Activated naive CD8-positive, alpha-beta T cell treated with anti-CD3 and anti-CD28 coated beads for 36 hours (primary cell): ENCODE results near the gene EXOC3L4. TPM values are rescaled to one million over a fixed set of nuclear protein-coding genes. Genes with fewer than 3 reads are reported as not detected.
A peak's percentile ranks its signal among the peaks of the same experiment; 100 is the strongest.
"Not testable (repeated sequence)": the region's sequence is repeated elsewhere in the genome, so short reads cannot be mapped to it uniquely, and the experiment has no call there.

Experiments
- DNase-seq: peaks from one replicate; pipeline ENCODE4 v3.0.0; 2021
- H3K27ac Mint-ChIP-seq: one replicate; pipeline ENCODE4 v1.8.0; 2022; ENCODE audit warnings: mild to moderate bottlenecking, moderate library complexity, mixed read lengths
- H3K27me3 Mint-ChIP-seq: one replicate; pipeline ENCODE4 v1.8.0; 2022; ENCODE audit warnings: mild to moderate bottlenecking, mixed read lengths
- H3K36me3 Mint-ChIP-seq: one replicate; pipeline ENCODE4 v1.8.0; 2021; ENCODE audit warnings: mild to moderate bottlenecking, mixed read lengths
- H3K4me1 Mint-ChIP-seq: one replicate; pipeline ENCODE4 v1.8.0; 2021; ENCODE audit warnings: mixed read lengths
- H3K4me3 Mint-ChIP-seq: one replicate; pipeline ENCODE4 v1.8.0; 2022; ENCODE audit warnings: mild to moderate bottlenecking, moderate library complexity, mixed read lengths
- H3K9me3 Mint-ChIP-seq: one replicate; pipeline ENCODE4 v1.8.0; 2022; ENCODE audit warnings: mixed read lengths
- total RNA-seq, 2 experiments: library from RNA; stranded (reverse); gene quantifications; one replicate each; pipeline ENCODE4 v1.2.3, GENCODE V29; 2021

Gene EXOC3L4
- total RNA-seq, result not detected

DNA sequence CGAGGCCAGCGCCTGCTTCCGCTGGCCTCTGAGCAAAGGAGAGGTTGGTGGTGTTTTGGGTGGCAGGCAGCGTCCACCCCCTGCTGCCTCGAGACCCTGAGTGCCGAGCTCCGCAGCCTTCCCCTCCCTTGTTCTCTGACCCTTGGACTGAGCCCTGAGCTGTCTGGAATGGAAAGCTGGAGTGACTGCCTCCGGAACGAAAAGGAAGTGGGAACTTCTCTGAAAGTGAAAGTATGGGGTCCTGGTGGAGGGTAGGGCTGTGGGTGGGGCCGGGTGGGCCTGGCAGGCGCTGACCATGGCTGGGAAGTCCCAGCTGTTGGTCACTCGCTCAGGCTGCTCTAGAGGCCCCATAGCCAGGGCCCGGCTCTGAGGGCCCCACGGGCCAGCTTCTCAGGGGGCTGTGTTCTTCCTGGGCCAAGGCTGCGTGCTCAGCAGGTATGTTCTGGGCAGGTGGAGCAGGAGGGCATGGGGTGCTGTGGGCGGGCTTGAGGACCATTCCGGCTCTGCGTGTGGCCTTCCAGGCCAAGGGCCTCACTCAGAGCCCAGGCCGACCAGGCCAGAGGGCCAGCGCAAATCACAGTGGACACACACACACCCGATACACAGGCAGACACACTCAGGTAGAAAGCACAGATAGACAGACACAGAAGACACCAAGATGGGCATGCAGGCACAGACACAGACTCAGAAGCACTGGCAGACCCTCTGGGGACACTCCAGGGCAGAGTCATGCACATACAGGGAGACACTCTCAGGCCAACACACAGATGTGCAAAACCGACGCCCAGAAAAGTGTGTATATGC, at the start of gene EXOC3L4:
TSS of gene EXOC3L4 (plus strand) at position 320 of the 804 bp plus-strand sequence. CDS start 5,495 bp downstream, outside the sequence.
- no peaks in the 10 kb centered on the region for H3K9me3 Mint-ChIP-seq
- no peak within 1 kb of the TSS for H3K4me3 Mint-ChIP-seq
- peaks cover 8% of the 10 kb centered on the region for H3K4me1 Mint-ChIP-seq
- no peaks in the 10 kb centered on the region for H3K36me3 Mint-ChIP-seq
- no peak within 1 kb of the TSS for H3K27ac Mint-ChIP-seq
- no peak for DNase-seq
- H3K27me3 Mint-ChIP-seq, result no peaks in the 10 kb centered on the region

DNA sequence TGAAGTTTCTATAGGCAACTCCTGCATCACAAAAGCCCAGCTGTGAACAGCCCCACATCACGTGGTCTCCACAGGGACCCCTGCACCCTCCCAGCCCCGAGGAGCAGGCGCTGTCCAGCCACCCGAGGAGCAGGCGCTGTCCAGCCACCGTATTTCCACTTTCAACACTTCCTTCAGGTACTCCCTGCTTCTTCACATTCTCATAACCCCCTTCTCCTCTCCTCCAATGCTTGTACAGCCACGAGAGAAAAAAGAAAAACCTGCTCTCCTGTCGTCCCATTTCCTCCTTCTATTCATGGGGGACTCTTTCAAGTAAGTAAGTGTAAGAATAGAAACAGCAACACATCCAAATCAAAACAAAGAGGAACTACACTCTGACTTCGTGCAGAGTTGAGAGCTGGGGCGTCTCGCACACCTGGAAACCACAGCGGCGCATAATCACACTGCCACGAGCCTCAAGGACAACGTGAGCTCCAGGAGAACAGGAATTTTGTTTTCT, 49.1 kb upstream of the EXOC3L4 start:
- Mint-ChIP-seq H3K27ac (no peak overlapping the region), H3K9me3 (peaks cover 3% of the 10 kb centered on the region), H3K36me3 (no peaks in the 10 kb centered on the region), H3K4me3 (peak overlapping the region; percentile 38), H3K4me1 (peaks cover 6% of the 10 kb centered on the region), H3K27me3 (peaks cover 8% of the 10 kb centered on the region)
- DNase-seq, result no peak

DNA sequence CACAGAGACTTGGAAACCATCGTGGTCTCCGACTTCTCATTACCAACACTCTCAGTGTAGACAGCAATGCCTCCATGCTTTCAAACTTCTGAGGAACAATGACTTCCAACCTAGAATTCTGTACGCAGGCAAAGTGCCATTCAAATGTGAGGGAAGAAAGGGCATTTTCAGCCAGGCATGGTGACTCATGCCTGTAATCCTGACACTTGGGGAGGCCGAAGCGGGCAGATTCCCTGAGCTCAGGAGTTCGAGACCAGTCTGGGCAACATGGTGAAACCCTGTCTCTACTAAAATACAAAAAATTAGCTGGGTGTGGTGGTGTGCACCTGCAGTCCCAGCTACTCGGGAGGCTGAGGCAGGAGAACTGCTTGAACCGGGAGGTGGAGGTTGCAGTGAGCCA, 47.1 kb upstream of the EXOC3L4 start:
- not testable (repeated sequence) for H3K27ac Mint-ChIP-seq, H3K9me3 Mint-ChIP-seq, H3K36me3 Mint-ChIP-seq, H3K4me1 Mint-ChIP-seq, DNase-seq, H3K4me3 Mint-ChIP-seq
- H3K27me3 Mint-ChIP-seq, result peaks cover 11% of the 10 kb centered on the region

DNA sequence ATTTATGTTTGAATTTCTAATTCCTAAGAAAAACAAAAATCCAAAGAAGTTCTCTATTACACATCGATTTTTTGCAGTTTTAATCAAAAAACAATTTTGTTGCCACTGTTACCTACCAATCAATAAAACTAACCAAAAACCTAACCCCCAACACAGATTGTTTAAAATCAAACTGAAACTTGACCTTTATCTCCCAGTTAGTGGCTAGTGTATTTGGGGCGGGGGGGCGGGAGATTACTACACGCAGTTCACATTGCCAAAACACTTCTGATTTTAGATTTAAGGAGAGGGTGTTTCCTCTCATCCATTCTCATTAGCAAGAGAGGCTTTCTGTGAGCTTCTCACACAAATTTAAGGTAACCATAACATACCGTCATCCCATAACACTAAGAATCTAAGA, 43.6 kb upstream of the EXOC3L4 start:
- DNase-seq, result no peak
- Mint-ChIP-seq H3K4me3 (no peak overlapping the region), H3K36me3 (no peaks in the 10 kb centered on the region), H3K27me3 (peaks cover 15% of the 10 kb centered on the region), H3K9me3 (no peaks in the 10 kb centered on the region), H3K27ac (no peak overlapping the region), H3K4me1 (peaks cover 1% of the 10 kb centered on the region)

DNA sequence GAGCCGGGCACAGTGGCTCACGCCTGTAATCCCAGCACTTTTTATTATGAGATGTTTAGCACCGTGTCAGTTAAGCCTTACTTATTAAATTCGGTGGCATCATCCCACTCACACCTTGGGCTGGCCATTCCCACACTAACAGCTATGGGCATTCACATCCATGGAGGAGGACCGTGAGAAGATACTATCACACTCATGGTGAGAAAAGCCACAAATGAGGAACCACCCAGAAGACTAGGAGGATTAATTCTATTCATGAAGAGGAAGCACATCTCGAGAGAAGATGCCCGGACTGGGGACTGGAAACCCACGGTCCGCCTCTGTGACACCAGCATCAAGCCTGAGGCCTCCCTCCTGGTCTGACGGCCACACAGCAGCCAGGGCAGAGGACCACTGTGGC, 42.1 kb upstream of the EXOC3L4 start:
- H3K4me1 Mint-ChIP-seq, result peaks cover 3% of the 10 kb centered on the region
- H3K27me3 Mint-ChIP-seq, result peaks cover 23% of the 10 kb centered on the region
- no peaks in the 10 kb centered on the region for H3K36me3 Mint-ChIP-seq
- H3K4me3 Mint-ChIP-seq, result no peak overlapping the region
- DNase-seq, result no peak
- no peak overlapping the region for H3K27ac Mint-ChIP-seq
- no peaks in the 10 kb centered on the region for H3K9me3 Mint-ChIP-seq

DNA sequence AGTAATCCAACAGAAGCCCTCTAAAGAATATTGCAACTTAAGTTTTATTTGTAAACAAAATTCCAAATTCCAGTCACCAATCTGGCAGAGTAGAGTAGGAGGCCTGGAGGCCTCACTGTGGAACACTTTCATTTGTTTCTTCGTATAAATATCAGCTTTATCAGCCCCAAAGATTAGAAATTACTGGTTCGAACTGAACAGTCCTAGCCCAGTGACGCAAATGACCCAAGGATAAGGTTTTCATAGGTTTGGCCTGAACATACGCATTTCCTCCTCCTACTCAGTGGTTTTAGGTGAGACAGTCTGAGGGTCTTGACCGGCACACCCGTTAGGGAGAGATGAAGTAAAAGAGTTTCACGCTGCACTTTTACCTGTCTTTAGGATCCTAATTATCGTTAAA, 38.8 kb upstream of the EXOC3L4 start:
- no peaks in the 10 kb centered on the region for H3K36me3 Mint-ChIP-seq
- H3K4me1 Mint-ChIP-seq, result peaks cover 3% of the 10 kb centered on the region
- DNase-seq, result no peak
- no peak overlapping the region for H3K4me3 Mint-ChIP-seq
- H3K27ac Mint-ChIP-seq, result no peak overlapping the region
- no peaks in the 10 kb centered on the region for H3K9me3 Mint-ChIP-seq
- peaks cover 47% of the 10 kb centered on the region for H3K27me3 Mint-ChIP-seq

DNA sequence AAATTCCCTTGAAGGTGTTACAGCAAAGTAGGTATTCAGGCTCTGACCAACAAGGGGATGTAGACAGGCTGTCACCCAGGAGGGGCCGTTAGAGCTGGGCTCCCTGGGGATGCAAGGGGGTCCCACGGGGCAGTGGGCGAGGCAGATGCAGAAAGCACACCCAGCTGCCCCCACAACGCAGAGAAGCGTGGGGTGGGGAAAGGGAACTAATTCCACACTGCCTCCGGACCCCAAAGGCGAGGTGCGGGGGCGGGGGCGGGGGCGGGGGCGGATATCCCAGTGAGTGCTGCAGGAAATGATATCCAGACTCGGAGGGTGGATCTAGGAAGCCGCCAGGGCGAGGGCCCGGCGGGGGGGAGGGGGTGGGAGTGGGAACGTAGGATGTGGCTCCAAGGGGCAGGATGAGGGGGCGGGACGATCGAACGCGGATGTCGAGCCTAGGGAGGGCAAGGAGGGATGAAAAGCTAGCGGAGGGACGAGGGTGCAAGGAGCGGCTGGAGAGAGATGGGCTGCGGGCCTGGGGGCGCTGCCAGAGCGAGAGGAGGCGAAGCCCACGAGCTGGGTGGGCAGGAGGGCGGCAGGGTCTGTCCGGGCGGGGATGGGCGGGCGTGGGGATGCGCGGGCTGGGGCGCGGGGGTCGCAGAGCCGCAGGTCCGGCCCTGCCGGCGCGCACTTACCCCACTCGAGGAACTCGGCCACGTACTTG, 38.0 kb upstream of the EXOC3L4 start:
- H3K36me3 Mint-ChIP-seq, result no peaks in the 10 kb centered on the region
- H3K9me3 Mint-ChIP-seq, result no peaks in the 10 kb centered on the region
- H3K27me3 Mint-ChIP-seq, result peaks cover 47% of the 10 kb centered on the region
- peak overlapping the region; percentile 70 for H3K4me3 Mint-ChIP-seq
- H3K4me1 Mint-ChIP-seq, result peaks cover 3% of the 10 kb centered on the region
- H3K27ac Mint-ChIP-seq, result no peak overlapping the region
- no peak for DNase-seq

DNA sequence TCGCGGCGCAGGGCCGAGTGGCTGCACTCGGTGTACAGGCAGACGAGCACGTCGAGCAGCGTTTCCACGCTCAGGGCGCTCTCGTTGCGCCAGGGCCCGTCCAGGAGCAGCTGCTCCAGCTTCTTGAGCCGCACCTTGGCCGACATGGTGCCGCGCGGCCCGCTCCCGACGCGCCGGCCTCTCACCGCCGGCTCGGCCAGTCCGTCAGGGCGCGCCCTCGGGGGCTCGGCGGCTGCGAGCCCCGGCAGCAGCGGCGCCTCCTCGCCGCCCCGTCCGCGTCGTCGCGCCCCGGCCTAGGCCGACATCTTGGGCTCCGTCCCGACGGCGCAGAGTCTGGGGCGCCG, 37.5 kb upstream of the EXOC3L4 start:
- Mint-ChIP-seq H3K36me3 (no peaks in the 10 kb centered on the region), H3K4me3 (no peak overlapping the region), H3K9me3 (no peaks in the 10 kb centered on the region), H3K27me3 (peaks cover 47% of the 10 kb centered on the region), H3K27ac (no peak overlapping the region), H3K4me1 (peaks cover 3% of the 10 kb centered on the region)
- no peak for DNase-seq

DNA sequence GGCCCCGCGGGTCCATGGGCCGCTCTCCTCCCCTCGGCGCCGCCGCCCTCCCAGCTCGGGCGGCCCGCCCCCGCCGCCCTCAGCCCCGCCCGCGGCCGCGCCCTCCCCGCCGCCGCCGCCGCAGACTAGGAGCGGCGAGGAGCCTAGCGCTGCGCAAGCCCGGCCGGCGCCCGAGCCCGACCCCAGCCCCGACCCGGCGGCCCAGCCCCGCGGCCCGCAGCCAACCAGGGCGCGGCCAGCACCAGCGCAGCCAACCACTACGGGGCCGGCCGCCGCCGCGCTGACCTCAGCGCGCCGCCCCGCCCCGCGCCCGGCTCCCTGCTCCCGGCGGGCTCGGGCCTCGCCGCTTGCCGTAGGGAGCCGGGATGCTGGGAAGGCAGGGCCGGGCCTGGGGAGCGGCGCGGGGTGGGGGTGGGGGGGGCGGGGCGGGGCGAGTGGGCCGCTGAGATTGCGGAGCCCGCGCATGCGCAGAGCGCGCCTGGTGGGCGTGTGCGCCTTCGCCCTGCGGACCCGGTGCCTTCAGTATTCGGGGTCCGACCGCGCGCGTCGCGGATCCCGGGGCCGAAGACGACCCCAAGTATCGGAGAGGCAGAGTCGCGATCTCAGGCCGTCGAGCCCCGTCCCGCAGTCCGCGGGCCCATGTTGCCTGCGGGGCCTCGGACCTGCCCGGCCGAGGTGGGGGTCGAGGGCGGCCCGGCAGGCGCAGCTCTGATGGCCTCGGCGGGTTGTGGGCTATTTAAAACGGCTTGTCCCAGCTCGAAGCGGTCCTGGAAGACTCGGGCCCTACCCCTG, 37.0 kb upstream of the EXOC3L4 start, which contains the start of gene CDC42BPB:
TSS of gene CDC42BPB (minus strand) at position 178 of the 792 bp plus-strand sequence. CDS start 376 bp downstream, outside the sequence.
- H3K27me3 Mint-ChIP-seq, result peaks cover 43% of the 10 kb centered on the region
- no peaks in the 10 kb centered on the region for H3K36me3 Mint-ChIP-seq
- H3K4me3 Mint-ChIP-seq, result peak within 1 kb of the TSS; percentile 70
- DNase-seq, result peak; percentile 65
- H3K9me3 Mint-ChIP-seq, result no peaks in the 10 kb centered on the region
- H3K27ac Mint-ChIP-seq, result no peak within 1 kb of the TSS
- peaks cover 3% of the 10 kb centered on the region for H3K4me1 Mint-ChIP-seq

DNA sequence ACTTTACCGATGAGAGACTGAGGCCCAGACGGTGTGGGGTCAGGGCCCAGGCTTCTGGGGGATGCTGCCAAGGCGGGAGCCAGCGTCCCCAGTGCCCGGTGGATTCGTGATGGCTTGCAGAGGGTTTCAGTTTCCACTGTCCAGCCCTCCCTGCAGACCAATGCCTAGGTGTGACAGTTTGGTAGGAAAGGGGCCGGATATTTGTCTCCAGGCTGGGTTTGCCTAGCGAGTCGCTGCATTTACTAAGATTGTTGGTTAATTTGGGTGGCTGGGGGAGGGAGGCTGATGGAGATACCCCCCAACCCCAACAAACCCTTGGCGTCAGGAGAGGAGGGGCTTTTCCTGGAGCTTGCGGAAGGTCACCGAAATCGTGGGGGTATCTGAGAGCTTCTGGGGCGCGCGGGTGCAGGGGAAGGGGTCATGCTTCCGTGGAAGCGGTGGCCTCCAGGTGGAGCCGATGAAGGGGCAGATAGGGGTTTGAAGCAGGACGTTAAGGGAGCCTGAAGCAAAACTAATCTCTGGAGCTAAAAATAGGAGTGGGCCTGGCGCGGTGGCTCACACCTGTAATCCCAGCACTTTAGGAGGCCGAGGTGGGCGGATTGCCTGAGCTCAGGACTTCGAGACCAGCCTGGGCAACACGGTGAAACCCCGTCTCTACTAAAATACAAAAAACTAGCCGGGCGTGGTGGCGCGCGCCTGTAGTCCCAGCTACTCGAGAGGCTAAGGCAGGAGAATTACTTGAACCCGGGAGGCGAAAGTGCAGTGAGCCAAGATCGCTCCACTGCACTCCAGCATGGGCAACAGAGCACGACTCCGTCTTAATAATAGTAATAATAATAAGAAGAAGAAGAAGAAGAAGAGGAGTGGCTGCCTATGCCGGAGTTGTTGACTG, 36.1 kb upstream of the EXOC3L4 start:
- Mint-ChIP-seq H3K4me3 (peak overlapping the region; percentile 44), H3K27me3 (peaks cover 47% of the 10 kb centered on the region), H3K4me1 (peaks cover 3% of the 10 kb centered on the region), H3K9me3 (no peaks in the 10 kb centered on the region), H3K27ac (no peak overlapping the region), H3K36me3 (no peaks in the 10 kb centered on the region)
- DNase-seq, result no peak

DNA sequence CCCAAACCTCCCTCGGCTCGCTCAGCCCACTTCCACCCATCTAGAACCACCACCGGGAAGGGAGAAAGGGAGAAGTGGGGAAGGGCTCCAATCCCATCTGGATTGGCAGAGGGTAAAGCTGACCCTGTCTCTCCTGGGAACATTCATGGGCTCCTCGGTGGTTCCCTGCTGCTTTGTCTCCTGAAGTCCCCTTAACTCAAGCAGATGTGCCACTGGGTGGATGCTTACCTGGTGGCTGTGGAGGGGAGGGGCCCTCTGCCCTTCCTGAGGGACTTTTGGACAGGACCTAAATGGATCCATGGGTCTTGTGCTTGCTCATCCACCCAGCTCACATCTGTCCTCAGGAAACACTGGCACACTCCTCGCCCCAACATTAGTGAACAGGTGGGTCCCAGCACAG, 35.0 kb upstream of the EXOC3L4 start:
- Mint-ChIP-seq H3K36me3 (no peaks in the 10 kb centered on the region), H3K4me3 (no peak overlapping the region), H3K4me1 (peaks cover 3% of the 10 kb centered on the region), H3K9me3 (no peaks in the 10 kb centered on the region), H3K27me3 (peaks cover 47% of the 10 kb centered on the region), H3K27ac (no peak overlapping the region)
- no peak for DNase-seq

DNA sequence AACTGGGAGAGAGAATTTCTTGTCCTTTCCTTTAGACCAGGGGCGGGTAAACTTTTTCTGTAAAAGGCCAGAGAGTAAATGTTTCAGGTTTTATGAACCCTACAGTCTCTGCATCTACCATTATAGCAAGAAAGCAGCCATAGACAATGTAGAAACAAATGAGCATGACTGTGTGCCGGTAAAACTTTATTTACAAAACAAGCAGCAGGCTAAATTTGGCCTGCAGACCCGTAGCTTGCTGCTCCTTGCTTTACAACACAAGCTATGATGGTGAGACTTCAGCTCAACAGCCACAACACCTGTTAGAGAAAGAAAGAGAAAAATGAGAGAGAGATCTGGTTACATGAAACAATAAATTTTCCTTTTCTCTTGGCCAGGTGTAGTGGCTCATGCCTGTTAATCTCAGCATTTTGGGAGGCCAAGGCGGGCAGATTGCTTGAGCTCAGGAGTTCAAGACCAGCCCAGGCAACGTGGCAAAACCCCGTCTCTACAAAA, 33.0 kb upstream of the EXOC3L4 start:
- Mint-ChIP-seq H3K27me3 (peaks cover 31% of the 10 kb centered on the region), H3K36me3 (no peaks in the 10 kb centered on the region), H3K4me3 (no peak overlapping the region), H3K27ac (no peak overlapping the region), H3K4me1 (no peaks in the 10 kb centered on the region), H3K9me3 (no peaks in the 10 kb centered on the region)
- no peak for DNase-seq

DNA sequence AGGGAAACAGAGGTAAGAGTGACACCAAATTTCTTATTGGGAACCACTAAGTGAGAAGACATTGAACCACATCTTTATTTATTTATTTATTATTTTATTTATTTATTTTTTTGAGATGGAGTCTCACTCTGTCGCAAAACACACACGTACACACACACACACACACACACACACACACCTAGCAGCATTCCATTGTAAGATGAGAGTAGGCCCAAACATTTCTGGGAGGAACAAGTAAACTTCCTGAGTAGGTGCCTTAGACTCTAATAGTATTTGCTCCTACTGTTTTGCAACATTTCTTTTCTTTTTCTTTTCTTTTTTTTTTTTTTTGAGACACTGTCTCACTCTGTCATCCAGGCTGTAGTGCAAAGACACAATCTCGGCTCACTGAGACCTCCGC, 30.1 kb upstream of the EXOC3L4 start:
- DNase-seq, result no peak
- H3K4me1 Mint-ChIP-seq, result no peaks in the 10 kb centered on the region
- H3K9me3 Mint-ChIP-seq, result no peaks in the 10 kb centered on the region
- no peak overlapping the region for H3K27ac Mint-ChIP-seq
- H3K36me3 Mint-ChIP-seq, result no peaks in the 10 kb centered on the region
- H3K4me3 Mint-ChIP-seq, result no peak overlapping the region
- H3K27me3 Mint-ChIP-seq, result peaks cover 18% of the 10 kb centered on the region

DNA sequence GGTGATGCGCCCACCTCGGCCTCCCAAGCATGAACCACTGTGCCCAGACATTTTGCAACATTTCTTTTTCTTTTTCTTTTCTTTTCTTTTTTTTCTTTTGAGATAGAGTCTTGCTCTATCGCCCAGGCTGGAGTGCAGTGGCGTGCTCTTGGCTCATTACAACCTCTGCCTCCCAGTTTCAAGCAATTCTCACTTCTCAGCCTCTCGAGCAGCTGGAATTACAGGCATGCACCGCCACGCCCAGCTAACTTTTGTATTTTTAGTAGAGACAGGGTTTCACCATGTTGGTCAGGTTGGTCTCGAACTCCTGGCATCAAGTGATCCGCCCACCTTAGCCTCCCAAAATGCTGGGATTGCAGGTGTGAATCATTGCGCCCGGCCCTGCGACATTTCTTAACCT, 29.5 kb upstream of the EXOC3L4 start:
- Mint-ChIP-seq H3K4me1 (no peaks in the 10 kb centered on the region), H3K27me3 (peaks cover 12% of the 10 kb centered on the region), H3K4me3 (no peak overlapping the region), H3K9me3 (no peaks in the 10 kb centered on the region), H3K36me3 (no peaks in the 10 kb centered on the region), H3K27ac (no peak overlapping the region)
- no peak for DNase-seq
